GM12878 (cell line): ENCODE measurements around the gene ANKRD66. TPM values are rescaled to one million over a fixed set of nuclear protein-coding genes. Genes with fewer than 3 reads are reported as not detected.

Experiments used
- EZH2 ChIP-seq: IDR thresholded peaks from 2 replicates; pipeline ENCODE4 v1.6.1; 2012; ENCODE audit warnings: low read depth, mild to moderate bottlenecking, control low read depth, inconsistent platforms, low read length, borderline replicate concordance; ENCODE audit not compliant: control insufficient read depth
- FOS ChIP-seq: IDR thresholded peaks from 3 replicates; pipeline ENCODE4 v1.6.1; 2011; ENCODE audit warnings: borderline replicate concordance; ENCODE audit not compliant: insufficient read length; ENCODE audit errors: extremely low read depth
- IKZF2 ChIP-seq, 2 experiments: fragments of 450-650 bp; IDR thresholded peaks; 2 replicates each; pipeline ENCODE4 v1.6.1; 2017; ENCODE audit warnings: mild to moderate bottlenecking in 2 of 2, moderate library complexity in 2 of 2
- MEF2A ChIP-seq: IDR thresholded peaks from 2 replicates; pipeline ENCODE4 v1.6.1; 2011; ENCODE audit warnings: low read depth, mild to moderate bottlenecking, low read length, moderate library complexity; ENCODE audit not compliant: insufficient read depth
- MXI1 ChIP-seq: fragments of 150-350 bp; IDR thresholded peaks from 2 replicates; pipeline ENCODE4 v1.6.1; 2011; ENCODE audit warnings: low read depth, mild to moderate bottlenecking, inconsistent platforms, low read length, improper control_type of control experiment
- MYC ChIP-seq: IDR thresholded peaks from 2 replicates; pipeline ENCODE4 v1.6.1; 2011; ENCODE audit warnings: mild to moderate bottlenecking, low read length, moderate library complexity, inconsistent platforms; ENCODE audit not compliant: insufficient read depth, insufficient replicate concordance, insufficient read length, severe bottlenecking
- NRF1 ChIP-seq: conservative IDR thresholded peaks from 2 replicates; pipeline ENCODE4 v1.6.1; 2011; ENCODE audit warnings: mild to moderate bottlenecking, low read depth, low read length, improper control_type of control experiment
- USF1 ChIP-seq: IDR thresholded peaks from 2 replicates; pipeline ENCODE4 v1.6.1; 2011; ENCODE audit warnings: borderline replicate concordance, low read depth, mild to moderate bottlenecking, moderate library complexity, mixed read lengths, low read length; ENCODE audit not compliant: insufficient read depth; ENCODE audit errors: extremely low read length
- polyA plus RNA-seq, 11 experiments: library from polyadenylated mRNA; depleted of rRNA in 4 of 11; unstranded in 6 of 11; stranded (reverse) in 5 of 11; fragments of >200 nt; fragmentation: Nextera tagmentation in 4 of 11; fragmentation: Illumina TruSeq in 1 of 11; extraction: Ambion mirVana in 4 of 11; extraction: Trizol in 1 of 11; gene quantifications; 1 replicate in 1 of 11; 2 replicates in 10 of 11; pipeline versions ENCODE4 v1.2.1 to v1.2.3, GENCODE V29; 2011 to 2016; ENCODE audit warnings: inconsistent platforms in 2 of 11, missing spikeins in 2 of 11, low read depth in 1 of 11
- total RNA-seq, 4 experiments: library from RNA; depleted of rRNA in 3 of 4; stranded (reverse); fragments of >200 nt in 3 of 4; fragmentation: Illumina TruSeq in 1 of 4; extraction: Trizol in 1 of 4; gene quantifications; 2 replicates each; pipeline versions ENCODE4 v1.2.1 to v1.2.3, GENCODE V29; 2013 to 2021
- TF ChIP-seq, protein P1 (sequence below): fragments of 450-650 bp; IDR thresholded peaks from 2 replicates; pipeline ENCODE4 v1.6.1; 2017; ENCODE audit warnings: low read depth, mild to moderate bottlenecking, moderate library complexity

The ANKRD66 gene
- total and polyA plus RNA-seq, 10 of the 15 experiments (the other 5 are each of a cell fraction or from before 2014, with no cell fraction given), result not detected

- TF ChIP-seq MYC (no peak), IKZF2 (IDR thresholded peaks at IDR 0.05) (no peak), MXI1 (no peak), FOS (no peak), MEF2A (no peak), EZH2 (no peak), USF1 (no peak), NRF1 (no peak)
- TF ChIP-seq, protein P1, sequence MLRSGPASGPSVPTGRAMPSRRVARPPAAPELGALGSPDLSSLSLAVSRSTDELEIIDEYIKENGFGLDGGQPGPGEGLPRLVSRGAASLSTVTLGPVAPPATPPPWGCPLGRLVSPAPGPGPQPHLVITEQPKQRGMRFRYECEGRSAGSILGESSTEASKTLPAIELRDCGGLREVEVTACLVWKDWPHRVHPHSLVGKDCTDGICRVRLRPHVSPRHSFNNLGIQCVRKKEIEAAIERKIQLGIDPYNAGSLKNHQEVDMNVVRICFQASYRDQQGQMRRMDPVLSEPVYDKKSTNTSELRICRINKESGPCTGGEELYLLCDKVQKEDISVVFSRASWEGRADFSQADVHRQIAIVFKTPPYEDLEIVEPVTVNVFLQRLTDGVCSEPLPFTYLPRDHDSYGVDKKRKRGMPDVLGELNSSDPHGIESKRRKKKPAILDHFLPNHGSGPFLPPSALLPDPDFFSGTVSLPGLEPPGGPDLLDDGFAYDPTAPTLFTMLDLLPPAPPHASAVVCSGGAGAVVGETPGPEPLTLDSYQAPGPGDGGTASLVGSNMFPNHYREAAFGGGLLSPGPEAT, result no peak
Measured at GRCh38 chr6:46776070-46776712, 29.5 kb downstream of the ANKRD66 start (continued).
